T-helper 1 cell treated with Interleukin-12 subunit alpha and Interleukin-12 subunit beta and Interleukin-4 antibody, amounts not matched to agents 30 μg/mL and 1 μg/mL, for 36 hours (primary cell): ENCODE data around the gene PPP1R9B.

Experiments used
- H3K27ac Mint-ChIP-seq: one replicate; pipeline ENCODE4 v1.8.0; 2021; ENCODE audit warnings: mild to moderate bottlenecking, mixed read lengths
- H3K27me3 Mint-ChIP-seq: one replicate; pipeline ENCODE4 v1.8.0; 2021; ENCODE audit warnings: low read depth, mixed read lengths
- H3K36me3 Mint-ChIP-seq: one replicate; pipeline ENCODE4 v1.8.0; 2021; ENCODE audit warnings: low read depth, mixed read lengths
- H3K4me1 Mint-ChIP-seq: one replicate; pipeline ENCODE4 v1.8.0; 2021; ENCODE audit warnings: low read depth, mixed read lengths
- H3K4me3 Mint-ChIP-seq: one replicate; pipeline ENCODE4 v1.8.0; 2021; ENCODE audit warnings: mild to moderate bottlenecking, moderate library complexity, mixed read lengths
- H3K9me3 Mint-ChIP-seq: one replicate; pipeline ENCODE4 v1.8.0; 2021; ENCODE audit warnings: mixed read lengths

PPP1R9B gene

GRCh38 chr17:50161023-50161910, 10.8 kb upstream of the PPP1R9B start:
- Mint-ChIP-seq H3K27ac (peak overlapping the region; percentile 91), H3K27me3 (peaks cover 6% of the 10 kb centered on the region), H3K9me3 (peaks cover 9% of the 10 kb centered on the region), H3K36me3 (peaks cover 7% of the 10 kb centered on the region), H3K4me3 (peak overlapping the region; percentile 68), H3K4me1 (peaks cover 30% of the 10 kb centered on the region)

- H3K27ac Mint-ChIP-seq = no peak overlapping the region
- H3K27me3 Mint-ChIP-seq = peaks cover 6% of the 10 kb centered on the region
- H3K36me3 Mint-ChIP-seq = peaks cover 7% of the 10 kb centered on the region
- peaks cover 36% of the 10 kb centered on the region for H3K4me1 Mint-ChIP-seq
- peaks cover 9% of the 10 kb centered on the region for H3K9me3 Mint-ChIP-seq
- H3K4me3 Mint-ChIP-seq = no peak overlapping the region
Measured at GRCh38 chr17:50157891-50158290, 7.4 kb upstream of the PPP1R9B start.

GRCh38 chr17:50155115-50155819, 4.8 kb upstream of the PPP1R9B start:
- Mint-ChIP-seq H3K9me3 (no peaks in the 10 kb centered on the region), H3K27ac (no peak overlapping the region), H3K4me3 (no peak overlapping the region), H3K27me3 (peaks cover 6% of the 10 kb centered on the region), H3K4me1 (peaks cover 30% of the 10 kb centered on the region), H3K36me3 (peaks cover 3% of the 10 kb centered on the region)

- peaks cover 30% of the 10 kb centered on the region for H3K4me1 Mint-ChIP-seq
- H3K36me3 Mint-ChIP-seq = peaks cover 3% of the 10 kb centered on the region
- no peak overlapping the region for H3K27ac Mint-ChIP-seq
- H3K9me3 Mint-ChIP-seq = no peaks in the 10 kb centered on the region
- no peak overlapping the region for H3K4me3 Mint-ChIP-seq
- peaks cover under 1% of the 10 kb centered on the region for H3K27me3 Mint-ChIP-seq
Measured at GRCh38 chr17:50154604-50155003, 4.1 kb upstream of the PPP1R9B start.

GRCh38 chr17:50153650-50154575, 3.4 kb upstream of the PPP1R9B start:
- Mint-ChIP-seq H3K4me1 (peaks cover 30% of the 10 kb centered on the region), H3K9me3 (no peaks in the 10 kb centered on the region), H3K36me3 (peaks cover 5% of the 10 kb centered on the region), H3K27me3 (no peaks in the 10 kb centered on the region), H3K4me3 (no peak overlapping the region), H3K27ac (no peak overlapping the region)

GRCh38 chr17:50152736-50153135, 2.3 kb upstream of the PPP1R9B start:
- Mint-ChIP-seq H3K27me3 (no peaks in the 10 kb centered on the region), H3K9me3 (no peaks in the 10 kb centered on the region), H3K4me3 (no peak overlapping the region), H3K36me3 (peaks cover 11% of the 10 kb centered on the region), H3K27ac (no peak overlapping the region), H3K4me1 (peaks cover 23% of the 10 kb centered on the region)

- H3K27ac Mint-ChIP-seq = peak overlapping the region; percentile 94
- H3K4me3 Mint-ChIP-seq = peak overlapping the region; percentile 91
- H3K27me3 Mint-ChIP-seq = no peaks in the 10 kb centered on the region
- H3K4me1 Mint-ChIP-seq = peaks cover 27% of the 10 kb centered on the region
- H3K9me3 Mint-ChIP-seq = no peaks in the 10 kb centered on the region
- H3K36me3 Mint-ChIP-seq = peaks cover 18% of the 10 kb centered on the region
Measured at GRCh38 chr17:50151937-50152547, 1.6 kb upstream of the PPP1R9B start.

GRCh38 chr17:50151041-50151936, 812 bp upstream of the PPP1R9B start:
- peak overlapping the region; percentile 91 for H3K4me3 Mint-ChIP-seq
- peak overlapping the region; percentile 94 for H3K27ac Mint-ChIP-seq
- H3K36me3 Mint-ChIP-seq = peaks cover 24% of the 10 kb centered on the region
- peaks cover 33% of the 10 kb centered on the region for H3K4me1 Mint-ChIP-seq
- no peaks in the 10 kb centered on the region for H3K27me3 Mint-ChIP-seq
- no peaks in the 10 kb centered on the region for H3K9me3 Mint-ChIP-seq

- peaks cover 27% of the 10 kb centered on the region for H3K36me3 Mint-ChIP-seq
- H3K9me3 Mint-ChIP-seq = no peaks in the 10 kb centered on the region
- peak overlapping the region; percentile 99 for H3K4me3 Mint-ChIP-seq
- H3K27me3 Mint-ChIP-seq = no peaks in the 10 kb centered on the region
- peaks cover 34% of the 10 kb centered on the region for H3K4me1 Mint-ChIP-seq
- H3K27ac Mint-ChIP-seq = peak overlapping the region; percentile 83
Measured at GRCh38 chr17:50149417-50150353, 792 bp downstream of the PPP1R9B start.

- peaks cover 36% of the 10 kb centered on the region for H3K4me1 Mint-ChIP-seq
- H3K27me3 Mint-ChIP-seq = no peaks in the 10 kb centered on the region
- H3K27ac Mint-ChIP-seq = peak overlapping the region; percentile 83
- H3K4me3 Mint-ChIP-seq = peak overlapping the region; percentile 99
- peaks cover 34% of the 10 kb centered on the region for H3K36me3 Mint-ChIP-seq
- H3K9me3 Mint-ChIP-seq = no peaks in the 10 kb centered on the region
Measured at GRCh38 chr17:50149091-50149416, 1.4 kb downstream of the PPP1R9B start.

GRCh38 chr17:50148226-50149090, 2.0 kb downstream of the PPP1R9B start:
- peak overlapping the region; percentile 99 for H3K4me3 Mint-ChIP-seq
- H3K9me3 Mint-ChIP-seq = no peaks in the 10 kb centered on the region
- peaks cover 41% of the 10 kb centered on the region for H3K4me1 Mint-ChIP-seq
- H3K27me3 Mint-ChIP-seq = no peaks in the 10 kb centered on the region
- H3K36me3 Mint-ChIP-seq = peaks cover 36% of the 10 kb centered on the region
- H3K27ac Mint-ChIP-seq = peak overlapping the region; percentile 87

GRCh38 chr17:50147841-50148225, 2.6 kb downstream of the PPP1R9B start:
- Mint-ChIP-seq H3K4me3 (peak overlapping the region; percentile 99), H3K36me3 (peaks cover 40% of the 10 kb centered on the region), H3K4me1 (peaks cover 44% of the 10 kb centered on the region), H3K9me3 (no peaks in the 10 kb centered on the region), H3K27me3 (no peaks in the 10 kb centered on the region), H3K27ac (peak overlapping the region; percentile 91)
